CD14-positive monocyte (primary cell): ENCODE results near the gene LIPI. TPM values are rescaled to one million over a fixed set of nuclear protein-coding genes. Genes with fewer than 3 reads are reported as not detected.

Source experiments
- DNase-seq, 3 donors: peaks; one replicate each; pipeline ENCODE4 v3.0.0-alpha.2; 2011 to 2022
- H2AFZ ChIP-seq: 2 replicates; pipeline ENCODE4 v1.6.0; 2012; ENCODE audit warnings: mild to moderate bottlenecking, low read depth, low read length, inconsistent platforms; ENCODE audit not compliant: insufficient read depth, poor library complexity, severe bottlenecking
- H3K27ac ChIP-seq, 2 donors: 1 replicate in 1 of 2; 2 replicates in 1 of 2; pipeline ENCODE4 v1.5.1; 2012 to 2013; ENCODE audit warnings: low read length in 2 of 2, control low read depth in 1 of 2, inconsistent platforms in 1 of 2, low read depth in 1 of 2, mild to moderate bottlenecking in 1 of 2
- H3K27me3 ChIP-seq, 2 donors: one replicate each; pipeline versions ENCODE4 v1.6.0 to v1.6.1; 2011 to 2013; ENCODE audit warnings: low read length in 2 of 2; ENCODE audit not compliant: control insufficient read depth in 2 of 2, insufficient read depth in 2 of 2
- H3K36me3 ChIP-seq, 2 donors: replicated peaks in 1 of 2; 1 replicate in 1 of 2; 2 replicates in 1 of 2; pipeline versions ENCODE4 v1.5.1 to v1.6.1; 2012 to 2013; ENCODE audit warnings: low read length in 2 of 2, control low read depth in 1 of 2, inconsistent platforms in 1 of 2, mild to moderate bottlenecking in 1 of 2; ENCODE audit not compliant: insufficient read depth in 2 of 2, control insufficient read depth in 1 of 2
- H3K4me1 ChIP-seq, 2 donors: 1 replicate in 1 of 2; 2 replicates in 1 of 2; pipeline versions ENCODE4 v1.5.1 to v1.6.1; 2012 to 2013; ENCODE audit warnings: low read length in 2 of 2, control low read depth in 1 of 2, inconsistent platforms in 1 of 2, mild to moderate bottlenecking in 1 of 2, moderate library complexity in 1 of 2; ENCODE audit not compliant: insufficient read depth in 2 of 2, control insufficient read depth in 1 of 2
- H3K4me2 ChIP-seq: replicated peaks from 2 replicates; pipeline ENCODE3; 2012; ENCODE audit warnings: low read length, moderate library complexity, mild to moderate bottlenecking; ENCODE audit not compliant: poor library complexity, severe bottlenecking; ENCODE audit errors: extremely low read depth
- H3K4me3 ChIP-seq, 3 experiments: fragments of 200-600 bp in 1 of 3; sonication (generic) in 1 of 3; replicated peaks in 1 of 3; 1 replicate in 2 of 3; 2 replicates in 1 of 3; pipeline ENCODE4 v1.5.1; 2011 to 2013; ENCODE audit warnings: low read length in 3 of 3, mild to moderate bottlenecking in 3 of 3, control low read depth in 2 of 3, low read depth in 2 of 3, inconsistent platforms in 1 of 3, moderate library complexity in 1 of 3
- H3K79me2 ChIP-seq: 2 replicates; pipeline ENCODE4 v1.6.0; 2012; ENCODE audit warnings: mild to moderate bottlenecking, control low read depth, inconsistent platforms, low read length, moderate library complexity; ENCODE audit not compliant: insufficient read depth
- H3K9ac ChIP-seq: 2 replicates; pipeline ENCODE4 v1.6.0; 2017; ENCODE audit warnings: low read length, mild to moderate bottlenecking; ENCODE audit not compliant: insufficient read depth, poor library complexity, severe bottlenecking
- H3K9me3 ChIP-seq, 2 donors: replicated peaks in 1 of 2; 1 replicate in 1 of 2; 2 replicates in 1 of 2; pipeline versions ENCODE4 v1.5.1 to v1.6.1; 2012 to 2013; ENCODE audit warnings: low read length in 2 of 2, control low read depth in 1 of 2; ENCODE audit not compliant: control insufficient read depth in 1 of 2, insufficient read depth in 1 of 2
- H4K20me1 ChIP-seq: 2 replicates; pipeline ENCODE4 v1.6.0; 2012; ENCODE audit warnings: mild to moderate bottlenecking, low read length, control low read depth, moderate library complexity; ENCODE audit not compliant: insufficient read depth
- H3K27ac Mint-ChIP-seq, 7 donors: one replicate each; pipeline ENCODE4 v1.8.0; 2020; ENCODE audit warnings: mild to moderate bottlenecking in 7 of 7, mixed read lengths in 7 of 7, moderate library complexity in 6 of 7, inconsistent platforms in 2 of 7
- H3K27me3 Mint-ChIP-seq, 3 donors: one replicate each; pipeline ENCODE4 v1.8.0; 2021 to 2022; ENCODE audit warnings: low read depth in 3 of 3, mild to moderate bottlenecking in 3 of 3, mixed read lengths in 3 of 3, moderate library complexity in 3 of 3, inconsistent platforms in 1 of 3
- H3K36me3 Mint-ChIP-seq, 2 donors: one replicate each; pipeline ENCODE4 v1.8.0; 2020; ENCODE audit warnings: mixed read lengths in 2 of 2, inconsistent platforms in 1 of 2, mild to moderate bottlenecking in 1 of 2
- H3K4me1 Mint-ChIP-seq: one replicate; pipeline ENCODE4 v1.8.0; 2020; ENCODE audit warnings: mild to moderate bottlenecking, mixed read lengths
- H3K4me3 Mint-ChIP-seq, 2 donors: one replicate each; pipeline ENCODE4 v1.8.0; 2020; ENCODE audit warnings: mild to moderate bottlenecking in 2 of 2, mixed read lengths in 2 of 2, moderate library complexity in 1 of 2
- H3K9me3 Mint-ChIP-seq, 7 donors: one replicate each; pipeline ENCODE4 v1.8.0; 2020 to 2022; ENCODE audit warnings: mixed read lengths in 7 of 7, mild to moderate bottlenecking in 6 of 7, moderate library complexity in 6 of 7, inconsistent platforms in 2 of 7
- WGBS: methylation state at CpG from one replicate; pipeline ENCODE4 v1.1.5; 2013; ENCODE audit warnings: missing lambda C conversion rate; ENCODE audit not compliant: insufficient coverage; 5-methylcytosine and 5-hydroxymethylcytosine counted together
- intact Hi-C, 2 donors: fragments of 100-400 bp; cut with micrococcal nuclease; formaldehyde crosslinking; loops; one replicate each; pipeline versions ENCODE4 v1.15.0 to v1.15.1; 2023
- polyA plus RNA-seq, 3 donors: library from polyadenylated mRNA; depleted of rRNA in 1 of 3; unstranded in 2 of 3; stranded (reverse) in 1 of 3; fragments of 300-500 nt in 2 of 3; fragments of >200 nt in 1 of 3; fragmentation: Illumina TruSeq in 2 of 3; gene quantifications; 1 replicate in 2 of 3; 2 replicates in 1 of 3; pipeline ENCODE4 v1.2.3, GENCODE V29; 2012 to 2021
- TF ChIP-seq, protein P1 (sequence below): fragments of 200-600 bp; IDR thresholded peaks from one replicate; pipeline ENCODE4 v1.8.0; 2022; ENCODE audit warnings: antibody characterized with exemption, mild to moderate bottlenecking

The LIPI gene
- polyA plus RNA-seq, 3 donors: not detected

DNA sequence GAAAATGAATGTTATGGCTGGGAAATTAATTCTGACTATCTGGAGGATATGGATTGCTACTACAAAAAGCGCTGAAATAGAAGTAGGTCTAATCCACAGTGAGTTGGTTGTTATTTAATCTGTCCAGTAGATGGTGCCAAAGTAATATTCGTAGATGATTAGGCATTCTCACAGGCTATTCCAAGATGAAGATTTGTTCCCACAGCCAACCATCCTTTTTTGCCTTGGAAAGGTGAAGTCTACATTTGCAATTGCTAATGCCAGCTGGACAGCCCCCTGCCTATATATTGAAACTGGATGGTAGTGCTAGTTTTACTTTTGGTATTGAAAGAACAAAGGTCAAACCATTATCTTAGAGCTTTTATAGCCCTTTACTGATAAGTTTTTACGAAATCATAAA is 49.0 kb upstream of the LIPI start:
- TF ChIP-seq, protein P1, sequence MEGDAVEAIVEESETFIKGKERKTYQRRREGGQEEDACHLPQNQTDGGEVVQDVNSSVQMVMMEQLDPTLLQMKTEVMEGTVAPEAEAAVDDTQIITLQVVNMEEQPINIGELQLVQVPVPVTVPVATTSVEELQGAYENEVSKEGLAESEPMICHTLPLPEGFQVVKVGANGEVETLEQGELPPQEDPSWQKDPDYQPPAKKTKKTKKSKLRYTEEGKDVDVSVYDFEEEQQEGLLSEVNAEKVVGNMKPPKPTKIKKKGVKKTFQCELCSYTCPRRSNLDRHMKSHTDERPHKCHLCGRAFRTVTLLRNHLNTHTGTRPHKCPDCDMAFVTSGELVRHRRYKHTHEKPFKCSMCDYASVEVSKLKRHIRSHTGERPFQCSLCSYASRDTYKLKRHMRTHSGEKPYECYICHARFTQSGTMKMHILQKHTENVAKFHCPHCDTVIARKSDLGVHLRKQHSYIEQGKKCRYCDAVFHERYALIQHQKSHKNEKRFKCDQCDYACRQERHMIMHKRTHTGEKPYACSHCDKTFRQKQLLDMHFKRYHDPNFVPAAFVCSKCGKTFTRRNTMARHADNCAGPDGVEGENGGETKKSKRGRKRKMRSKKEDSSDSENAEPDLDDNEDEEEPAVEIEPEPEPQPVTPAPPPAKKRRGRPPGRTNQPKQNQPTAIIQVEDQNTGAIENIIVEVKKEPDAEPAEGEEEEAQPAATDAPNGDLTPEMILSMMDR: peak; percentile 74

DNA sequence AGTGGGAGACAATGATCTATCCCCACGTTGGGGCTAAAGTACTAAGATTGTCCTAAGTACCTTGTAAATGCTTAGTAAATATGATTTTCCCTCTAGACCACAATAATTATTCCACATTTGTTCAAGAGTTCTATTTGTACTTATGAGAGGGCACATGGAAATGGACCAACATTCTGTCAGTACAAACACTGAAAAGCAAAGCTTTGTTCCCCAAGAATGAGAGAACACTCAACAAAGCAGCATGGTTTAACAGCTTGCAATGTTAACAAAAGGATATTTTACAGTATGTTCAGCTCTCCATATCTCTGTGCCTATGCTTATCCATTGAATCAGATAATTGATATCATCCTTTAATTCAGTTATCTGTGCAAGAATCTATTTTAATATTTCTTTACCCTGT is 40.6 kb upstream of the LIPI start:
- H3K36me3 ChIP-seq: no peaks in the 10 kb centered on the region
- no peaks in the 10 kb centered on the region for H3K9me3 ChIP-seq
- H3K4me3 Mint-ChIP-seq: no peak overlapping the region
- peaks cover 9% of the 10 kb centered on the region for H3K4me1 Mint-ChIP-seq
- no peak overlapping the region for H2AFZ ChIP-seq
- no peak overlapping the region for H3K27ac Mint-ChIP-seq
- H3K79me2 ChIP-seq: no peaks in the 10 kb centered on the region
- peaks cover 2 to 8% (median 6%) of the 10 kb centered on the region in 7 donors for H3K9me3 Mint-ChIP-seq
- no peak overlapping the region for H3K4me3 ChIP-seq
- TF ChIP-seq, protein P1: no peak
- DNase-seq: no peak
- peaks cover 3 to 4% of the 10 kb centered on the region in 2 donors for H3K4me1 ChIP-seq
- H3K27me3 ChIP-seq: no peaks in the 10 kb centered on the region
- no peaks in the 10 kb centered on the region for H3K36me3 Mint-ChIP-seq
- no peak overlapping the region for H3K9ac ChIP-seq
- H4K20me1 ChIP-seq: no peaks in the 10 kb centered on the region
- no CpG with 5 or more reads among the region's 1 CpG for WGBS
- no peak overlapping the region for H3K27ac ChIP-seq
- H3K4me2 ChIP-seq: no peak overlapping the region
- intact Hi-C loops: loop anchor here in 1 of 2 donors (10.0 kb wide), 1 partner anchor 1333 kb away; no protein-coding TSS in a partner anchor
- no peaks in the 10 kb centered on the region for H3K27me3 Mint-ChIP-seq

More for the DNA sequence above, 49.0 kb upstream of the LIPI start:
- no peaks in the 10 kb centered on the region for H3K27me3 ChIP-seq
- H3K4me2 ChIP-seq: no peak overlapping the region
- H3K27ac ChIP-seq: no peak overlapping the region
- H3K79me2 ChIP-seq: no peaks in the 10 kb centered on the region
- no peaks in the 10 kb centered on the region for H3K36me3 ChIP-seq
- Mint-ChIP-seq H3K4me1 (no peaks in the 10 kb centered on the region), H3K27me3 (no peaks in the 10 kb centered on the region), H3K4me3 (no peak overlapping the region), H3K9me3 (peaks cover 0 to 1% (median 0%) of the 10 kb centered on the region in 7 donors), H3K27ac (no peak overlapping the region), H3K36me3 (no peaks in the 10 kb centered on the region)
- H3K4me3 ChIP-seq: no peak overlapping the region
- H4K20me1 ChIP-seq: no peaks in the 10 kb centered on the region
- no peaks in the 10 kb centered on the region for H3K4me1 ChIP-seq
- intact Hi-C loops: loop anchor here in 1 of 2 donors (10.0 kb wide), 1 partner anchor 1325 kb away; no protein-coding TSS in a partner anchor
- H3K9me3 ChIP-seq: no peaks in the 10 kb centered on the region
- no peak overlapping the region for H2AFZ ChIP-seq
- no peak overlapping the region for H3K9ac ChIP-seq
- peak in 2 of 3 donors; percentile 32 to 34 for DNase-seq
- 40% methylated on average over 1 of the region's 3 CpGs for WGBS
